ENCODE results near the gene MBNL3.

MBNL3 gene

GRCh38 chrX:132488819-132489577 is at the start of gene MBNL3:
TSS of gene MBNL3 (minus strand) at chrX:132489038. CDS start at chrX:132439611, 49,427 bp downstream.
- DNase-seq (ENCODE audit: low read depth) = no peak

DNA sequence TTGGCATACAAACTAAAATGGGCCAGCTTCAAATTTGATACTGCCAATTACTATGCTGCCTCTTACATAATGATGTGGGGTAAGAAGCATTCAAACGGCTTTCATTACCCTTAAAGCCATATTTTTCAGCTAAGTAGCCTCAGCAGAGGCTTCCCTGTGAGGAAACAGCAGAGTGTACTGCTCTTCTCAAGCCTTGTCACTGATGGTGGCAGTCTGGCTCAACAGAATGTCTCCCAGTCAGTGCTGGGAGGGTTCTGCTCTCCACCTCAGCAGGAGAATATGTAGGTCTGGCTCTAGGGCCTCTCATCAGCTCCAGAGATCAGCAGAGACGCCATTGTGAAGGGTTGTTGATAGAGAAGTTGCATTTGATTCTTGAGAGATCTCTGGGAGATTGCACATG is 44.6 kb upstream of the MBNL3 start:
- no peak for DNase-seq (ENCODE audit: low read depth)

- DNase-seq (ENCODE audit: low read depth) = peak; percentile 0
Measured at GRCh38 chrX:132532913-132533312, 44.1 kb upstream of the MBNL3 start.

DNA sequence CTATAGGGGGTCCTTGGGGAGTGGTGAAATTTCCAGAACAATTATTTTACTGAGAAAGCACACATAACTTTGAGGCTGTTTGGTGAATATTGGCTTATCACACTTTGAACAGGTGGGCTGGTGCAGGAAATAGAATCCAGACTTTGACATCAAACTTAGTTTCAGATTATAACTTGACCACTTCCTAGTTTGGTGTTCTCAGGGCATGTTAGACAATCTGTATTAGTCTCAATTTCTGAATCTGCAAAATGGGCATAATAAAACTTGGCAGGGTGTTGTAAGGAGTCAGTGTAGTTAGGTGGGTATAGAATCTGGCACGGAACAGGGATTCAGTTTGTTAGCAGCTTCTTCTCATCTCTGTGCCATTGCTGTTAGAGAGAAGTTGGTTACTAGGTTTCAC is 43.3 kb upstream of the MBNL3 start:
- DNase-seq (ENCODE audit: low read depth) = no peak

GRCh38 chrX:132520792-132521191 is 32.0 kb upstream of the MBNL3 start:
- no peak for DNase-seq (ENCODE audit: low read depth)

GRCh38 chrX:132520213-132520612 is 31.4 kb upstream of the MBNL3 start:
- no peak for DNase-seq (ENCODE audit: low read depth)

- no peak for DNase-seq (ENCODE audit: low read depth)
Measured at GRCh38 chrX:132518401-132518800, 29.6 kb upstream of the MBNL3 start.

DNA sequence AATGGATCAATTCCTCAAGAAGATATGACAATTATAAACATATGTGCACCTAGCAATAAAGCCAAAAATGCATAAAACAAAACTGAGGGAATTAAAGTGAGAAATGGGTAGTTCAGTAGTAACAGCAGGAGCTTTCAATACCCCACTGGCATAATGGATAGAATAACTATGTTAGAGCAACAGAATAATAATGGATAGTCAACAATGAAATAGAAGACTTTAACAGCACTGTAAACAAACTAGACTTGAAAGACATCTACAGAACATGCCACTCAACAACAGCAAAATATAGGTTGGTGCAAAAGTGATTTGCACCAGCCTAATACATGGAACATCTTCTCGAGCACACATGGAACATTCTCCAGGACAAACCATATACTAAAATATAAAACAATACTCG is 20.0 kb upstream of the MBNL3 start:
- DNase-seq (ENCODE audit: low read depth) = no peak

DNA sequence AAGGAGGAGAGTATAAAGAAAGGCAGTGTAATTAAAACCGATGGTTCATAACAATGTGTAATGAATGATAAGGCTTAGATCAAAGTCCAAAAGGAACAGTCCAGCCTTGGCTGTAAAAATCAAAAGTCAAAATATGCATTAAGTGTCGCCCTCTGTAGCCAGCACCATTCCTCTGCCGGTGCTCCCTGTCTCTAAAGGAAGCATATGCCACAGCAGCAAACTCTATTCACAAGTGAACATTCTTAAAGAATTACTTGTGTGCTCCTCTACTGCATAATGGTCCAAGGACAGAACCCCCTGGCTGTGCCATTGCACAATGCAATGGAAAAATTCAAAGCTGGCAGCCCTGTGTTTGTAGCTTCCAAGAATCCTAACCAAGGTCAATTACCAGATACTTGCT is 16.3 kb upstream of the MBNL3 start:
- no peak for DNase-seq (ENCODE audit: low read depth)

DNA sequence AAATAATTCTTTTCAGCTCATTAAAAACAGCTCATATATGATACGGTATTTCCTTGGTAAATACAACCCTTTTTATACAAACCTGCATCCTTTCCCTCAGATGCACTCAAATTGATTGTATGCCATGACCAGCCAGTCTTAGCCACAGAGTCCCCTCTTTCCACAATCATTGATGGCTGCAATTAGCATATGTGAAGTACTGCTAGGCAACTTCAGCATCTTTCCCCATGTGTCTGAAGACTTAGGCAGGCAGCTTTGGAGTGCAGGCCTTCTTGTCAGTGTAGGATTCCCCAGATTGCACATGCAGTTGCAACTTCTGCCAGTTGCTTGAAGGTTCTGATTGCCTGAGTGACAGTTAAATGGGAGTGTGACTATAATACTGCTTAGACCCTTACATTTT is 15.6 kb upstream of the MBNL3 start:
- no peak for DNase-seq (ENCODE audit: low read depth)

GRCh38 chrX:132501606-132502005 is 12.8 kb upstream of the MBNL3 start:
- DNase-seq (ENCODE audit: low read depth) = no peak

- no peak for DNase-seq (ENCODE audit: low read depth)
Measured at GRCh38 chrX:132497432-132497831, 8.6 kb upstream of the MBNL3 start.

DNA sequence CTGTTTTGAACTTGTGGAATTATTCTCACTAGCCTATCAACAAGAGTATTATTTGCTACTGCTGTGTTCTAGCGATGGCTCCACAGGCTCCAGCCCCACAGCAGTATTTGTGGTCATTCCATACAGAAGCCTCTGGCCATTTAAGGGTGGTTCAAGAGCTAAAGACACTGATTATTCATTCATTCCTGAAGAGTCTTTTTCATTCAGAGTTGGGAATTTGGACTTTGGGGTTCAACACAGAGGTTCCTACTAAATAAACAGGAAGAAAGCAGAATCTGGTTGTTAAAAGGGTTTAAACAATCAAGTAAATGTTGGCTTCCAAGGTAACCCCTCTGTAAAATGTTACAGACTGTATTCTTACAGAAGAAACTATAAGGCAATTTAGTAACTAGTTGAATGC is 4.3 kb upstream of the MBNL3 start:
- DNase-seq (ENCODE audit: low read depth) = no peak

DNA sequence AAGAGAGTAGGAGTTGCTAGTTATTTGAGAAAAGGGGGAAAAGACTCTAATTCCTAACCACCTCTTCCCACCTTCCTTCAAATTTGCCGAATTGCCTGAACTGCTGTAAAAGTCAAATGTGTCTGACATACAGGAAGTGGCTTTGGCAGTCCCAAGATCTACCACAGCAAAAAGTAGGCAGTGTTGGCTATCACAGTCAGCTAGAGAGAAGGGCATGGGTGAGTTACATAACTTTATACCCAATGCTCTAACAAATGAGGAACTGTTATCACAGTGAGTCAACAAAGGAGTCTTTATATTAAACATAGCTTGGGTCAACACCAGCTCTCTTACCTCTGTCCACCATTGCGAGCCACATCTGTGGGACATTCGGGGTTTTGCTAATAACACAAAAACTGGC is 2.4 kb upstream of the MBNL3 start:
- no peak for DNase-seq (ENCODE audit: low read depth)

GRCh38 chrX:132489578-132490419 is 961 bp upstream of the MBNL3 start:
- no peak for DNase-seq (ENCODE audit: low read depth)

DNA sequence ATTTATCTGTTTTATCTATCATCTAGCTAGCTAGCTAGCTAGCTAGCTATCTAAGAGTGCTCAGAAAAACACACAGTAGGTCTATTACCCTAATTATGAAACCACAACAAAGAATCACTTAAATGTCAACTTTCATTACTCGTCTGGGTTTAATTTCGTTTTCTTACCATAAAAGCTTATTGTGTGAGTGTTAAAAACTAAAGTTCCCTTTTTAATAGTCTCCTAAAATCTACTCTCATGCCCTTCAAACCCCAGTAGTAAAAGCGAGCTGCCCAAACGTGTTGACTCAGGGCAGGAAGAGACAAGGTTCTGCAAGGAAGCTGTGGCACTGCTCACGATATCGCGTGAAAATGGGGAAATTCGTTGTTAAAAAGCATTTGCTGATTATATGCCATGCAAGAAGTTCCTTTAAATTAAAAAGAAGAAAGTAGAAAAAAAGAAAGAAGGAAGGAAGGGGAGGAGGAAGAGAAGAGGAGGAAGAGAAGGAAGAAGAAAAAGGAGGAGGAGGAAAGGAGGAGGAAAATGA is 595 bp downstream of the MBNL3 start:
- no peak for DNase-seq (ENCODE audit: low read depth)

DNA sequence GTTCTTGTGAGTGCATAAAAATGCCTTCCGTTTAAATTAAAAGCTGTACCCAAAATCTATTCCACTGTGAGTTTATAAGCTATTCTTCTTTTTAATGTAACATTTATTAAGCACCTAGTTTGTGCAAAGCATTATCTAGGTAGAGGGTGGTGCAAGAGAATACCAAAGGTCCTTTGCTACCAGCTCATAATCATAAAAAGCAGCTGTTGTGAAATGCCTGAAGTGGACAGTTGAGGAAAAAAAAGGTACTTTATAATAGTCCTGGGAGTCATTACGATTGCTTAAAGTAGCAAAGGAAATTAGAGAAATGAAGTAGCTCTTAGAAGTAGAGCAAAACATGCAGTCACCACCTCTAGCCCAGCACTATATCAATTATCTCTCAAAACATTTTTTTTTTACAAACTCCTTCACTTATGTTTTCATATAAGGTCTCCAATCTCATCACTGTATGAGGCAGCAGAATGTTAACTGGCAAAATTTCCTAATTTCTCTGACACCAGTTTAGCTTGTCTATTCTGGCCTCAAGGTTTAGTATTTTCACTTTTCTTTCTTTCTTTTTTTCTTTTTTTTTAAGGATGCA is 2.1 kb downstream of the MBNL3 start:
- DNase-seq (ENCODE audit: low read depth) = no peak

GRCh38 chrX:132483951-132484350 is 4.9 kb downstream of the MBNL3 start:
- no peak for DNase-seq (ENCODE audit: low read depth)

DNA sequence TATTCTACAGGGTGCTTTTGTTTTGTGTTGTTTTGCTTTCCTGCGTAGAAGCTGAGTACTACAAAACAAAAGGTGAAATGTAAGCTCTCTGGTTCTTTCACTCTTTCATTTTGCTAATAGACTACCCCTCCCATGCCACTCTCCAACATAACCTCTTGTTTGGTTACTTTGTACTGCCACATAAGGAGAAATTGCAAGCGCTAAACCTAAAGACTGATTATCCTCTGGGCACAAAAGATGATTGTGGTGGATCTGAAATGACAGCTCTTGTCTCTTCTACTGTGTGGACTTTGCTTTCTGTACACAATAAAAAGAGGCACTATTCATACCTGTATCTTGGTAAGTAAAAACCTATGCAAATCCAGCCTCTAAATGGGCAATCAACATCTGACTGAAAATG is 5.3 kb downstream of the MBNL3 start:
- no peak for DNase-seq (ENCODE audit: low read depth)

GRCh38 chrX:132482632-132483031 is 6.2 kb downstream of the MBNL3 start:
- DNase-seq (ENCODE audit: low read depth) = no peak

GRCh38 chrX:132481449-132481848 is 7.4 kb downstream of the MBNL3 start:
- no peak for DNase-seq (ENCODE audit: low read depth)

GRCh38 chrX:132480581-132481203 is 8.1 kb downstream of the MBNL3 start:
- DNase-seq (ENCODE audit: low read depth) = no peak
